Endothelial cell (in vitro differentiated cells): ENCODE measurements around the gene FRMD4A. TPM values are rescaled to one million over a fixed set of nuclear protein-coding genes. Genes with fewer than 3 reads are reported as not detected.

Experiments used
- DNase-seq: peaks from one replicate; pipeline ENCODE4 v3.0.0; 2021; ENCODE audit warnings: low spot score
- H3K27ac Mint-ChIP-seq: one replicate; pipeline ENCODE4 v1.8.0; 2021; ENCODE audit warnings: mixed read lengths, inconsistent platforms; ENCODE audit not compliant: unreplicated experiment
- H3K27me3 Mint-ChIP-seq: one replicate; pipeline ENCODE4 v1.8.0; 2021; ENCODE audit warnings: mild to moderate bottlenecking, moderate library complexity, mixed read lengths, inconsistent platforms; ENCODE audit not compliant: unreplicated experiment
- H3K36me3 Mint-ChIP-seq: one replicate; pipeline ENCODE4 v1.8.0; 2021; ENCODE audit warnings: mild to moderate bottlenecking, low read depth, mixed read lengths, inconsistent platforms; ENCODE audit not compliant: unreplicated experiment
- H3K4me1 Mint-ChIP-seq: one replicate; pipeline ENCODE4 v1.8.0; 2021; ENCODE audit warnings: mild to moderate bottlenecking, mixed read lengths, inconsistent platforms; ENCODE audit not compliant: unreplicated experiment
- H3K4me3 Mint-ChIP-seq: one replicate; pipeline ENCODE4 v1.8.0; 2021; ENCODE audit warnings: mild to moderate bottlenecking, mixed read lengths, inconsistent platforms; ENCODE audit not compliant: unreplicated experiment
- H3K9me3 Mint-ChIP-seq: one replicate; pipeline ENCODE4 v1.8.0; 2021; ENCODE audit warnings: mixed read lengths, inconsistent platforms; ENCODE audit not compliant: unreplicated experiment
- total RNA-seq: library from RNA; stranded (reverse); fragmentation: NEBNext Ultra II Directional; extraction: Animal tissue kit (Norgen Biotek cat#: 25700); gene quantifications from one replicate; pipeline ENCODE4 v1.2.1, GENCODE V29; 2021; ENCODE audit not compliant: unreplicated experiment
- TF ChIP-seq, protein P1 (sequence below): fragments of 200-600 bp; sonication (generic); IDR thresholded peaks from one replicate; pipeline ENCODE4 v1.5.0; 2021; ENCODE audit warnings: antibody characterized with exemption; ENCODE audit not compliant: unreplicated experiment

FRMD4A gene
- total RNA-seq, 1 donor from 2014 or later: 68.9 TPM

DNA sequence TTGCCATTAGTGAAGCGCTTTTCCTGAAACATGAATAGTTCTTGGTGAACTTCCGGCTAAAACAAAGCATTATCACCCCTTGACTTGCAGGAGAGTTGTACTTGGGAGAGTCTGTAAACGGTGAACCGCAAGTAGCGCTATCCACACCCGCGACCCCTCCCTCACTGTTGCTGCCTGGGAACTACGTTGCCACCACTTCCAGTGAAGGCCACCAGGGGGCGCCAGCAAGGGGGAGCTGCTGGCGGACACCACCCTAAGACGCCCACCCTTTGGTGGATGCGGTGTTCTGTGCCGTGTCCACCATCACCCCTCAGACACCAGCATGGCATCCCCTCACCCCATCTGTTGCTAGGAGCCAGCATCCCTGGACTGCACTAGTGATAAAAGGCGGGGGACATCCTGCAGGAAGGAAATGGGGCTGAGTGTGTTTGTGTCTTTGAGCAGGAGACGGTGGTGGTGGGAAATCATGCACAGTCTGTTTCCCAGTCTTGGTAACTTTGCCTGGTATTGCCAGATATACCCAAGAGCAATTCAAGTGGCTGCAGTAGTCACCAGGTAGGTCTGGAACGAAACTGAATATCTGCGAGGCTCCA is 298.2 kb downstream of the FRMD4A start:
- Mint-ChIP-seq H3K36me3 (no peaks in the 10 kb centered on the region), H3K9me3 (no peaks in the 10 kb centered on the region), H3K27ac (peak overlapping the region; percentile 44), H3K4me1 (peaks cover 16% of the 10 kb centered on the region), H3K4me3 (no peak overlapping the region), H3K27me3 (peaks cover 2% of the 10 kb centered on the region)
- TF ChIP-seq, protein P1, sequence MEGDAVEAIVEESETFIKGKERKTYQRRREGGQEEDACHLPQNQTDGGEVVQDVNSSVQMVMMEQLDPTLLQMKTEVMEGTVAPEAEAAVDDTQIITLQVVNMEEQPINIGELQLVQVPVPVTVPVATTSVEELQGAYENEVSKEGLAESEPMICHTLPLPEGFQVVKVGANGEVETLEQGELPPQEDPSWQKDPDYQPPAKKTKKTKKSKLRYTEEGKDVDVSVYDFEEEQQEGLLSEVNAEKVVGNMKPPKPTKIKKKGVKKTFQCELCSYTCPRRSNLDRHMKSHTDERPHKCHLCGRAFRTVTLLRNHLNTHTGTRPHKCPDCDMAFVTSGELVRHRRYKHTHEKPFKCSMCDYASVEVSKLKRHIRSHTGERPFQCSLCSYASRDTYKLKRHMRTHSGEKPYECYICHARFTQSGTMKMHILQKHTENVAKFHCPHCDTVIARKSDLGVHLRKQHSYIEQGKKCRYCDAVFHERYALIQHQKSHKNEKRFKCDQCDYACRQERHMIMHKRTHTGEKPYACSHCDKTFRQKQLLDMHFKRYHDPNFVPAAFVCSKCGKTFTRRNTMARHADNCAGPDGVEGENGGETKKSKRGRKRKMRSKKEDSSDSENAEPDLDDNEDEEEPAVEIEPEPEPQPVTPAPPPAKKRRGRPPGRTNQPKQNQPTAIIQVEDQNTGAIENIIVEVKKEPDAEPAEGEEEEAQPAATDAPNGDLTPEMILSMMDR: peak; percentile 98
- DNase-seq: peak; percentile 66

DNA sequence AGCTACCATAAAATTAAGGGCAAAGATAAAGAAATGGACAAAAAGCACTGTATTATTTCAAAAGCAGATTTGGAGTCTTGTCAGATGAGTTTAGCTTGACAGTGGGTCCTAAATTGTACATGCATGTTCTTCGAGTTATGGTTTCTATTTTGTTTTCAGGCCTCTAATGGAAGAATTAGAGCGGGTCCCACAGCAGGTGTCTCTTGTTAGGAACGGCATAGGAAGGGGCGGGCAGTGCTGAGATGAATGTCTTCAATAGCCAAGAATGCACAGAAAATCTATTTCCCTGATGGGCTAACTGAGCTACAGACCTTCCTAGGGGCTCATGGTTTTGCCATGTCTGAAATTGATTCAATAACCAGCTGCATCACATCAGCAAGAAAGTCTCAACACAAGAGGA is 304.4 kb downstream of the FRMD4A start:
- Mint-ChIP-seq H3K4me1 (peaks cover 10% of the 10 kb centered on the region), H3K9me3 (no peaks in the 10 kb centered on the region), H3K4me3 (no peak overlapping the region), H3K36me3 (no peaks in the 10 kb centered on the region), H3K27me3 (peaks cover 2% of the 10 kb centered on the region), H3K27ac (no peak overlapping the region)
- DNase-seq: no peak
- TF ChIP-seq, protein P1: no peak

DNA sequence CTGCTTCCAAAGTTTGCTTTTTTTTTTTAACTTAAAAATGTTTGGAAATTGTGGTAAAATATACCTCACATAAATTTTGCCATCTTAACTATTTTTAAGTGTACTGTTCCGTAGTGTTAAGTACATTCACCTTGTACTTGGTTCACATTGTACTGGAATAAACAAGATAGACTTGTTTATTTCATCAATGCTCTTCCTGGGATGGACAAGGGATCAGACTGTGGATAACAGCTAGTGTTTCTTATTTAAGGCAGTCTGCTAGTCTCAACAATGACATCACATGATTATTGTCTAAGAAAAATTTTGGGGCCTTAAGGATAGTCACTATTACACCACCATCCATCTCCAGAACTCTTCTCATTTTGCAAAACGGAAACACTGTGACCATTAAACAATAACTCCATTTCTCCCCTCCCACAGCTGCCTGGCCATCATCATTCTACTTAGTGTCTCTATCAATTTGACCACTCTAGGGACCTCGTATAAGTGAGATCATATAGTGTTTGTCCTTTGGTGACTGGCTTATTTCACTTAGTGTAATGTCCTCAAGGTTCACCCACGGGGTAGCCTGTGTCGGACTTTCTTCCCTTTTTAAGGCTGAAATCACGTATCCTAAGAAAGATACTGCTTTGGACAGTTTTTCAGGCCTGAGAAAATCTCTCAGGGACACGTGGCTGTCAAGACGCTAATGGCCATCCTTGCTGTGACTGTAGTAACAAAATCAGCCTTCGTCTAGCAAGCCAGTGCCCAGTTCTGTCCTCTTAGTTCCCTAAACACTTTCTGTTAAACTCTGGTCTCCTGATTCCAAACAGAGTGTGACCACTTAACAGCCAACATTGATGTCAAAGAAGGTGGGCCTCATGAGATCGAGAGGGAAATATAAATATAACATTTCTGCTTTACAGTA is 305.2 kb downstream of the FRMD4A start:
- Mint-ChIP-seq H3K27me3 (peaks cover 2% of the 10 kb centered on the region), H3K4me1 (peaks cover 10% of the 10 kb centered on the region), H3K27ac (no peak overlapping the region), H3K4me3 (no peak overlapping the region), H3K9me3 (no peaks in the 10 kb centered on the region), H3K36me3 (no peaks in the 10 kb centered on the region)
- no peak for DNase-seq
- TF ChIP-seq, protein P1: no peak

DNA sequence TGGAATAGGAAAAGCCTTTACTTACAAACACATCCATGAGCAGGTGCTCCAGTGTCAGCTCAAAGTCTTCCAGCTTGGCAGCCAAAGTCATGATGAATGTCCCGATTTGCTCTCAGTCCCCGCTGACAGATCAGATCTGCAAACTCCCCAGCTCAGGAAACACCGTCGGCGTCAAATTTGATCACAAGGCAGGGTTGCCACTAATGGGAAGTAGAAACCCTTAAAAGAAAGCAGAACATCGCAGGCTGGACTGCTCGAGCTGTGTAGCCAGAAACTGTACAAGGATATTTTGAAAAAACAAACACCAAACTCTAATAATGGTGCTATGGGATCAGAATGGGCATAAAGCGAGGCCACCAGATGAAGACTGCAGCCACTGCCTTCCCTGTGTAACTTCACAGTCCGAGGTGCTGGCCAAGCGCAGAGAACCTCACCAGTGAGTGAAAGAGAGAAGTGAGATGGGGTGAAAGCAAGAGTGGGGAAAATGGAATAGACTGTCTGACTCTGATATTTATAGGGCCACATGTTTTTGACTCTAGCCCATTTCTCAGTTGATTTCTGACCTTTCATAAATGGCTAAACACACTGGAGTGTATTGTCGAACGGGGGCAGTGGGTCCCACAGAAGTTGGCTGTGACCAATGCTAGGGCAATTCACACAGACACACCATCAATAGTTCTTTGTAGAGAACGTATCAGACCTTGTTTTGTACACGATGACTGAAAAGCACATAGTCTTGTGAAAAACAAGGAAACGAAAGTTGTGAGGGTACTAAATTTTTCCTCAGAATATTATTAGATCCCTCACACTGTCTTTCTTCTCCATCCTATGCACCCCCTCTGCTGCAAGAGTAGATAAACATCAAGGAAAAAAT is 306.2 kb downstream of the FRMD4A start:
- Mint-ChIP-seq H3K4me3 (no peak overlapping the region), H3K27ac (no peak overlapping the region), H3K36me3 (no peaks in the 10 kb centered on the region), H3K27me3 (peaks cover 2% of the 10 kb centered on the region), H3K4me1 (peaks cover 13% of the 10 kb centered on the region), H3K9me3 (no peaks in the 10 kb centered on the region)
- DNase-seq: no peak
- TF ChIP-seq, protein P1: no peak
